GM23248 (cell line): ENCODE data around the gene AMFR. TPM values are rescaled to one million over a fixed set of nuclear protein-coding genes. Genes with fewer than 3 reads are reported as not detected.

Experiments
- DNase-seq: peaks from one replicate; pipeline ENCODE4 v3.0.0-alpha.2; 2015
- H2AFZ ChIP-seq: fragments of 200-600 bp; sonication (generic); 2 replicates; pipeline ENCODE4 v1.6.1; 2016; ENCODE audit warnings: antibody characterized with exemption
- H3F3A ChIP-seq: fragments of 200-600 bp; sonication (generic); 2 replicates; pipeline ENCODE4 v1.6.1; 2016; ENCODE audit warnings: mild to moderate bottlenecking, antibody characterized with exemption, mixed run types; ENCODE audit not compliant: insufficient read depth
- H3K27ac ChIP-seq: fragments of 200-600 bp; sonication (generic); 2 replicates; pipeline ENCODE4 v1.5.1; 2016; ENCODE audit warnings: mild to moderate bottlenecking
- H3K27me3 ChIP-seq: fragments of 200-600 bp; sonication (generic); replicated peaks from 2 replicates; pipeline ENCODE4 v1.6.1; 2016; ENCODE audit warnings: mild to moderate bottlenecking; ENCODE audit not compliant: insufficient read depth
- H3K36me3 ChIP-seq: fragments of 200-600 bp; sonication (generic); 2 replicates; pipeline ENCODE4 v1.6.1; 2016; ENCODE audit warnings: low read depth, mild to moderate bottlenecking
- H3K4me1 ChIP-seq: fragments of 200-600 bp; sonication (generic); 2 replicates; pipeline ENCODE4 v1.6.1; 2016; ENCODE audit warnings: mild to moderate bottlenecking; ENCODE audit not compliant: insufficient read depth
- H3K4me2 ChIP-seq: fragments of 200-600 bp; sonication (generic); one replicate; pipeline ENCODE4 v1.6.1; 2016; ENCODE audit warnings: mild to moderate bottlenecking; ENCODE audit not compliant: unreplicated experiment
- H3K4me3 ChIP-seq: fragments of 200-600 bp; sonication (generic); 2 replicates; pipeline ENCODE4 v1.5.1; 2016; ENCODE audit warnings: mild to moderate bottlenecking
- H3K79me2 ChIP-seq: fragments of 200-600 bp; sonication (generic); 2 replicates; pipeline ENCODE4 v1.6.1; 2016; ENCODE audit warnings: mild to moderate bottlenecking; ENCODE audit not compliant: insufficient read depth
- H3K9ac ChIP-seq: fragments of 200-600 bp; sonication (generic); 2 replicates; pipeline ENCODE4 v1.6.1; 2016; ENCODE audit warnings: mild to moderate bottlenecking
- H3K9me2 ChIP-seq: fragments of 200-600 bp; sonication (generic); 2 replicates; pipeline ENCODE4 v1.6.1; 2016; ENCODE audit warnings: mixed run types, mild to moderate bottlenecking, moderate library complexity; ENCODE audit not compliant: insufficient read depth
- H3K9me3 ChIP-seq: fragments of 200-600 bp; sonication (generic); one replicate; pipeline ENCODE4 v1.6.1; 2017; ENCODE audit warnings: low read depth
- H4K20me1 ChIP-seq: fragments of 200-600 bp; sonication (generic); 2 replicates; pipeline ENCODE4 v1.6.0; 2016; ENCODE audit not compliant: insufficient read depth
- EZH2 ChIP-seq: fragments of 200-600 bp; sonication (generic); IDR thresholded peaks from 2 replicates; pipeline ENCODE4 v1.6.1; 2018; ENCODE audit warnings: antibody characterized with exemption, mild to moderate bottlenecking; ENCODE audit not compliant: insufficient read depth, poor library complexity, severe bottlenecking
- EZH2phosphoT487 ChIP-seq: fragments of 200-600 bp; sonication (generic); IDR thresholded peaks from 2 replicates; pipeline ENCODE4 v1.6.1; 2018; ENCODE audit warnings: antibody characterized with exemption, moderate library complexity, mild to moderate bottlenecking, low read depth; ENCODE audit not compliant: insufficient read depth
- WGBS, 2 experiments: methylation state at CpG; one replicate each; pipeline ENCODE4 v1.1.6; 2015 to 2017; ENCODE audit warnings: low lambda C conversion rate in 2 of 2, low coverage in 1 of 2; ENCODE audit errors: missing lambda C conversion rate in 2 of 2; 5-methylcytosine and 5-hydroxymethylcytosine counted together
- in situ Hi-C: fragments of 300-500 bp; cut with MboI; formaldehyde crosslinking; loops from 2 replicates; pipeline ENCODE4 v1.15.0; 2020
- polyA plus RNA-seq: library from polyadenylated mRNA; unstranded; fragments of >200 nt; fragmentation: Nextera tagmentation; extraction: Ambion mirVana; gene quantifications from 2 replicates; pipeline ENCODE4 v1.2.1, GENCODE V29; 2016
- total RNA-seq: library from RNA; depleted of rRNA; stranded (reverse); fragments of >200 nt; shearing (Covaris generic); gene quantifications from 2 replicates; pipeline ENCODE4 v1.2.3, GENCODE V29; 2014

Gene AMFR
- total and polyA plus RNA-seq, 2 experiments from 2014 or later = 26.6 to 205 TPM

- Histone ChIP-seq H3K27me3 (no peaks in the 10 kb centered on the region), H3K9me3 (no peaks in the 10 kb centered on the region), H3K4me2 (no peak overlapping the region), H4K20me1 (no peaks in the 10 kb centered on the region), H3F3A (no peaks in the 10 kb centered on the region; the same call in 1 of the 2 replicates), H3K9me2 (no peaks in the 10 kb centered on the region), H3K4me1 (no peaks in the 10 kb centered on the region), H3K9ac (no peak overlapping the region), H3K4me3 (no peak overlapping the region), H3K27ac (no peak overlapping the region), H2AFZ (no peak overlapping the region), H3K79me2 (peaks cover 8% of the 10 kb centered on the region; the same call in 1 of the 2 replicates), H3K36me3 (peaks cover 76% of the 10 kb centered on the region)
- 89 to 100% methylated on average over 2 of the region's 2 CpGs for WGBS, 2 experiments
- in situ Hi-C loops = no loop called here
- no peak for TF ChIP-seq EZH2phosphoT487
- no peak for TF ChIP-seq EZH2
- no peak for DNase-seq
Measured at GRCh38 chr16:56466344-56466743, 41.0 kb upstream of the AMFR start.

- no peak for DNase-seq
- in situ Hi-C loops = no loop called here
- Histone ChIP-seq H2AFZ (no peak overlapping the region), H3K4me3 (no peak overlapping the region), H3K9me2 (no peaks in the 10 kb centered on the region), H3K4me1 (no peaks in the 10 kb centered on the region), H3F3A (no peaks in the 10 kb centered on the region), H3K36me3 (peaks cover 74% of the 10 kb centered on the region), H4K20me1 (no peaks in the 10 kb centered on the region), H3K9me3 (no peaks in the 10 kb centered on the region), H3K4me2 (no peak overlapping the region), H3K27me3 (no peaks in the 10 kb centered on the region), H3K79me2 (peaks cover 8% of the 10 kb centered on the region; the same call in 1 of the 2 replicates), H3K27ac (no peak overlapping the region), H3K9ac (no peak overlapping the region)
- 88 to 96% methylated on average over 6 of the region's 6 CpGs for WGBS, 2 experiments
- TF ChIP-seq EZH2 (no peak), EZH2phosphoT487 (no peak)
Measured at GRCh38 chr16:56463153-56463552, 37.8 kb upstream of the AMFR start.

- H3K4me3 ChIP-seq = no peak overlapping the region
- H4K20me1 ChIP-seq = no peaks in the 10 kb centered on the region
- H3F3A ChIP-seq = no peaks in the 10 kb centered on the region
- in situ Hi-C loops = no loop called here
- no peak overlapping the region for H3K27ac ChIP-seq
- H3K9me3 ChIP-seq = no peaks in the 10 kb centered on the region
- 97 to 100% methylated on average over 3 of the region's 3 CpGs for WGBS, 2 experiments
- H2AFZ ChIP-seq = no peak overlapping the region
- DNase-seq = no peak
- no peaks in the 10 kb centered on the region for H3K9me2 ChIP-seq
- peaks cover 68% of the 10 kb centered on the region for H3K36me3 ChIP-seq
- no peaks in the 10 kb centered on the region for H3K4me1 ChIP-seq
- TF ChIP-seq EZH2phosphoT487 (no peak), EZH2 (no peak)
- H3K79me2 ChIP-seq = peaks cover 12% of the 10 kb centered on the region; the same call in 1 of the 2 replicates
- no peak overlapping the region for H3K4me2 ChIP-seq
- H3K27me3 ChIP-seq = no peaks in the 10 kb centered on the region
- no peak overlapping the region for H3K9ac ChIP-seq
Measured at GRCh38 chr16:56462064-56462796, 36.9 kb upstream of the AMFR start.

- H3K4me2 ChIP-seq = no peak overlapping the region
- TF ChIP-seq EZH2phosphoT487 (no peak), EZH2 (no peak)
- H3K4me3 ChIP-seq = no peak overlapping the region
- no peaks in the 10 kb centered on the region for H3K4me1 ChIP-seq
- peaks cover 34% of the 10 kb centered on the region for H3K79me2 ChIP-seq
- H3K27me3 ChIP-seq = no peaks in the 10 kb centered on the region
- H3F3A ChIP-seq = no peaks in the 10 kb centered on the region
- no peaks in the 10 kb centered on the region for H3K9me3 ChIP-seq
- H3K27ac ChIP-seq = no peak overlapping the region
- no peak overlapping the region for H3K9ac ChIP-seq
- no peaks in the 10 kb centered on the region for H4K20me1 ChIP-seq
- 89 to 94% methylated on average over 2 of the region's 2 CpGs for WGBS, 2 experiments
- DNase-seq = no peak
- peaks cover 66% of the 10 kb centered on the region for H3K36me3 ChIP-seq
- in situ Hi-C loops = no loop called here
- no peaks in the 10 kb centered on the region for H3K9me2 ChIP-seq
- no peak overlapping the region for H2AFZ ChIP-seq
Measured at GRCh38 chr16:56460101-56460500, 34.8 kb upstream of the AMFR start.
